GM18870 (cell line): ENCODE data around the gene IFITM2.

ENCODE experiments used
- ATAC-seq: cut with Tn5 transposase; IDR thresholded peaks from one replicate; pipeline ENCODE4 v1.9.1; 2021; ENCODE audit warnings: moderate library complexity; ENCODE audit not compliant: unreplicated experiment

The IFITM2 gene

DNA sequence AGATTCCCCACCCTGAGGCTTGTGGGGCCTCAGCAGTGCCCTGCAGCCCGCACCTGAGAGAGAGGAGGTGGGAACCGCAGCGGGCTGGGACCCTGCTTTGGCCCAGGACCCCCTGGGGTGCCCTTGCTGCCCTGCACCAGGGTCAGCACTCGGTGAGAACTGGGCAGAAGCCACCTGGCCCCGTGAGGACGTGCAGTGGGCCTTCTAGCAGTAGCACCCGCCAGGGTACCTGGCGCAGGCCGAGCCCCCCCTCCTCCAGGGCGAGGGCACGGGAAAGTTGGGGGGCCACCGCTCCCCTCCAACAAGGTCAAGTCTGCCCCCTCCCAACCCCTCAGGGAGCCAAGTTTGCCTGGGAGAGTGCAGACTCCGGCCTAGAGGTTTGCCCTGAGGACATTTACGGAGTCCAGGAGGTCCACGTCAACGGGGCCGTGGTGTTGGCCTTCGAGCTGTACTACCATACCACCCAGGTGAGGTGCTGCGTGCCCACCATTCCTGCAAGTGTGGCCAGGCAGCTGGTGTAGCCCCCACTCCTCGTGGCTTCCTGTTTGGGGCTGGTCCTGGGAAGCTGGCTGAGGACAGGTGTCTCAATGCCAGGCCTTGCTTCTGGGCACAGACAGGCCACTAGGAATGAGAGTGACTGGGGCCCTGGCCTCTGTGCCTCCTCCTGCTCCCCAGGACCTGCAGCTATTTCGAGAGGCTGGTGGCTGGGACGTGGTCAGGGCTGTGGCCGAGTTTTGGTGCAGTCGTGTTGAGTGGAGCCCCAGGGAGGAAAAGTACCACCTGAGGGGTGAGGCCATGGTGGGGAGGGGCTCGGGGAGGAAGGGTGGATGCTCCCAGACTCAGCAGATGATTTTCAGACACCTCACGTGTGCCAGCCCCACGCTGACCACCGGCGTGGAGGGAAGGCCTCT, 15.2 kb upstream of the IFITM2 start:
- no peak for ATAC-seq

DNA sequence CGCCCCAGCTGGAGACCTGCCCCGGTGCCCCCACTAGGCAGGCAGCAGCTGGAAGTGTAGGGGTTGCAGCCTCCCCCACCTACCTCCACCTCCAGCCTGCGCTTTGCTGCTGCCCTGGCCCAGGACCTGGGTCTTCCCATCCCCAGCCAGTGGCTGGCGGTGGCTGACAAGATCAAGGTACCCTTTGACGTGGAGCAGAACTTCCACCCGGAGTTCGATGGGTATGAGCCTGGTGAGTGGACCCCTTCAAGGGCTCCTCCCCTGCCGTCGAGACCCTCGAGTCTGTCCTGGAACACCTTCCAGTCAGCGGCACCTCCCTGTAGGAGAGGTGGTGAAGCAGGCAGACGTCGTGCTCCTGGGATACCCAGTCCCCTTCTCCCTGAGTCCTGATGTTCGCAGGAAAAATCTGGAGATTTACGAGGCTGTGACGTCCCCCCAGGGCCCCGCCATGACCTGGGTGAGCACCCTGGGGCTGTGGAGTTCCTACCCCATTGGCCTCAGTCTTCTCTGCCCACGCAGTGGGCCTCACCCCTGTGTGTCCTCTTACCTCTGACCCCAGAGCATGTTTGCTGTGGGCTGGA, 14.3 kb upstream of the IFITM2 start:
- ATAC-seq, result no peak

DNA sequence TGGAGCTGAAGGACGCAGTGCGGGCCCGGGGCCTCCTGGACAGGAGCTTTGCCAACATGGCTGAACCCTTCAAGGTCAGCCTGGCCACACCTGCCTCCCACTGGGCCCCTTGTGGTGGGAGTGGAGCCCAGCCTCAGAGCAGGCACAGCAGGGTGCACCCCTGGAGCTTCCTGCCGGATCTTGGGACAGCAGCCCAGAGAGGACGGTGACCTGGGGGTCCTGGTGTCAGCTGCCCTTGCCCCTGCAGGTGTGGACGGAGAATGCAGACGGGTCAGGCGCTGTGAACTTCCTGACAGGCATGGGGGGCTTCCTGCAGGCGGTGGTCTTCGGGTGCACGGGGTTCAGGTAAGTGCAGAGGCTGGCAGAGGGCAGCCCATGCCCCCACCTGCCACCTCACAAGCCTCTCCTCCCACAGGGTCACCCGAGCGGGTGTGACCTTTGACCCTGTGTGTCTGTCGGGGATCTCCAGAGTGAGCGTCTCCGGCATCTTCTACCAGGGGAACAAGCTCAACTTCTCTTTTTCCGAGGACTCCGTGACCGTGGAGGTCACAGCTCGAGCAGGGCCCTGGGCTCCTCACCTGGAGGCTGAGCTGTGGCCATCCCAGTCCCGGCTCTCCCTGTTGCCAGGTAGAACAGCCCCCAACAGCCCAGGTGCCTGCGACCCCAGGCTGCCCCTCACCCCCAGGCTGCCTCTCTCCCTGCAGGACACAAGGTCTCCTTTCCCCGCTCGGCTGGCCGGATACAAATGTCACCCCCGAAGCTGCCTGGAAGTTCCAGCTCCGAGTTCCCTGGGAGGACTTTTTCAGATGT, 13.6 kb upstream of the IFITM2 start:
- no peak for ATAC-seq

DNA sequence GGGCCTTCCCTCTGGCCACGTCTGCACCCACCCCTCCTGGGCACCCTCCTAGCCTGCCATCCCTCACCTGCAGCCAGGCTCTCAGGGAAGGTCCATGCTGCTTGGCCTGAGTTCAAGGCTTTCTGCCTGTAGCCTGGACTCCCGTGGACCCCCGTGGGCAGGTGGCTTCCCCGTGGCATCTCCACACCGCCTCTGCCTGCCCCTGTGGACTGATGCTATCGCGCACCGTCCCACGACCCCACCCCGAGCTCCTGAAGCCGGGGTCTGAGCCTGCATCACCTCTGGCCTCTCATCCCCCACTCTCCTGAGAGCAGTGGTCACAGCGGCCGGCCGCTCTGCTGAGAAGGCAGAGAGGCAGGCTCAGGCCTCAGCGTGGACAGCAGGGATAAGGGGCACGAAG, 12.8 kb upstream of the IFITM2 start:
- ATAC-seq, result no peak

DNA sequence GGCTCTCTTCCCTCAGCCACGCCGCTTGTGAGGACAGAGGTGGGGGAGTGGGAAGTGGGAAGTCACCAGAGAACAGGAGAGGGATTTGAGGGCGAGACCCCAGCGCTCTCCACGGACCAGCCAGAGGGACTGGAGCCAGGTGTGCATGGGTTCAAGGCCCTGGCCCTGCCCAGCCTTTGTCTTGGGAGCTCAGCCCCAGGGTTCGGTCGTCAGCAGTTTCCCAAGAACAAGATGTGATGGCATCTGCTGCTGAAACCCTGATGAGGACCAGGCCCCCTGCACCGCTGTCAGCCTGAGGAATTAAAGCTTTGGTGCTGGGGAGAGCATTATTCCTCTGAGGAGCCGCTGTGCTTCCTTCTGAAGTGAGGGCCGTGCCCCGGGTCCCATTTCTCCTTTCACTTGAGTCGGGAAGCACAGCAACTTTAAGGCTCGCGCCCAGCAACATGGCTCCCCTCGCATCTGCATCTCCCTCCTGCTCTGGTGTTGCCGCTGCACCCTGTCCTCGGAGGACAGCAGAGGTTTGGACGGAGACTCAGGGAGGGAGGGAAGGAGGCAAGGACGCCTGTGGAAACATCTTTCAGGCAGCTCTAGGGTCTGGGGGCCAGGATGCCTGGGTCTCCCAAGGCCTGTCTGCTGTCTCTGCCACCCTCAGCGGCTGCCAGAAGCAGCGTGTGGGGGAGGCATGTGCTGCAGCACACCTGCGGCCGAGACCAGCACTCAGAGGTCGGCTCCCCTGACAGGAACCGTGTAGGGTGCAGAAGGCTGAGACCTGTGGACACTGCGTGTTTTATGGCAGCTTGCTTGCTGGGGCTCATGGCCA, 12.1 kb upstream of the IFITM2 start:
- no peak for ATAC-seq

DNA sequence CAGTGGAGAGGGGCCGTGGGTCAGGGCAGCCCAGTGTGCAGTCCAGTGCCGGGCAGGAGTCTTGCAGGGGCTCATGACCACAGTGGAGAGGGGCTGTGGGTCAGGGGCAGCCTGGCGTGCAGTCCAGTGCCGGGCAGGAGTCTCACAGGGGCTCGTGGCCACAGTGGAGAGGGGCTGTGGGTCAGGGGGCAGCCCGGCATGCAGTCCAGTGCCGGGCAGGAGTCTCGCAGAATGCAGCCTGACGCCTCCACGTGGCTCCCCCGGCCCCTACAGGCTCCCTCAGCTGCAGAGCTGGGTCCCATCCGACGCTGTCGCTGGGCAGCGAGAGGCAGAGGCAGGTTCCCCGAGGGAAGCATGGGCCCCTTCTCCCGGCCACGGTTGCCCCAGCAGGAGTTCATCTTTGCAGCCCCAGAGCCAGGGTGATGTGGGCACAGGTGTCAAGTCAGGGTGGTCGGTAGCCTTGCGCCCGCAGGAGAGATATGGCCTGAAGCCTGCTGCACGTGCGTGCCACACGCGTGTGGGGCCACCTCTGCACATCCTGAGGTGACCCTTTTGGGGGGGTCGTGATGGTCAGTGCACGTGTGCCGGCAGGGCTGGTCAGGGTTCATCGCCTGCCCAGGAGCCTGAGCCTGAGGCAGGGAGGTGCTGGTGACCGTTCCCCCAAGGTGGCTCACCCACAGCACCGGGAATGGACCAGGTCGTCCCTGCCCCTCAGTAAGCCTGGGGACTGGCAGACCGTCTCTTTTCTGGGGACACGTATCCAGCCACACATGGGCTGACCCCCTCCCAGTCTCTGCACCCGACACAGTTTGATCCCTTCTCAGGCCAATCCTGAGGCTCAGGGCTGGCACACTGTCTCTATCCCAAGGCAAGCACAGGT, 11.2 kb upstream of the IFITM2 start:
- ATAC-seq, result no peak

DNA sequence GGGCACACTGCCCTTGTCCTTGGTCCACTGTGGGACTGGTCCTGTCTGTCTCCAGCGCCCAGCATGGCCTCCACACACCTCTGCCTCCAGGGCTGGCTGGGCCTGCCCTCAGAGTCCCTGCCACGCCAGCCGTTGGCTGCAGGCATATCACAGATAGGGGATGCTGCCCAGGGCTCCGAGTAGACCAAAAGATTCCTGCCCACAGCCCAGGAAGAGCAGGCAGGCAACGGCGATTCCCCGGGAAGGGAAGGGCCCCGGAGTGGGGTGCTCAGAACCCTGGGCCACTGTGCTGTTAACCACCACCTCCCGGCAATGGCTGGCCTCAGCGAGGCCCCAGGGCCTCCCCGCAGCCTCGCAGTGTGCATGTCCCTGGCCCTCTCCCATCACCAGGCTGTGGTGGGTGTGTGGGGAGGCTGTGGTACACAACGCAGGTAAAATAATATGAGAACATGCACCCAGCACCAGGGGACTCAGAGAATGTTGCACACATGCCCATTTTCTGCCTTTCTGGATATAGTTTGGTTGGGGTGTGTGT, 10.5 kb upstream of the IFITM2 start:
- no peak for ATAC-seq

DNA sequence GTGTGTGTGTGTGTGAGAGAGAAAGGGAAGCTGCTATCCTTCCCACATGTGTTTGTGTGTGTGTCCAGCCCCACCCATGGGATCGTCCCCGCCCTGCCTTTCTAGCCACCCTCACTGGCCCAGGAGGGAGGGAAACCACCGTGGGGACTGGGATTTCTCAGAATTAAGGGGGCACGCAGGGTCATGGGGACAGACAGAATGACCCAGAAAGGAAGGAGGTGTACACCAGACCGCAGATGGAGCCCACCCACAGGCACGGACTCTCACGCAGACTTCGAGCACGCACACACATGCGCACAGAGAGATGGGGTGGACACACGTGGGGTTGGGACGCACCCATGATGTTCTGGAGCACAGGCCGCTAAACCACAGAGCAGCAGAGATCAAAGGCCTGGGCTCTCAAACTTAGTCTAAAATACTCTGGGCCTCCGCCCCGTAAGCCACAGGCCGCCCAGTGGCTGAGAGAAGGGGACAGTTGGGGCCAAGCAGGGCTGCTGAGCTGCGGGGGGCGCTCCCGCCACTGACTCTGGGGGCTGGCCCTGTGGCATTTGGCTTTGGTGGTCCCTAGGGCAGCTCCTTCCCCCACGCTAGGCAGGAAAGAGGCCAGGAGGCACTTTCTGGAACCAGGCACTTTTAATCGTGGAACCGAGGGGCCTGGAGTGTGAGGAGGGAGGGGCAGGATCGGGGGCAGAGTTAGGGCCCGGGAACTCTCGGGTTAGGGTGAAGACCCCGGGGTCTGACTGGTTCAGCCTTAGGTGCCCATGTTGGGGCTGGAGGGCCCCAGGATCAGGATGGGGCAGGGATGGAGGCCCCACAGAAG, 9.8 kb upstream of the IFITM2 start:
- ATAC-seq, result no peak

DNA sequence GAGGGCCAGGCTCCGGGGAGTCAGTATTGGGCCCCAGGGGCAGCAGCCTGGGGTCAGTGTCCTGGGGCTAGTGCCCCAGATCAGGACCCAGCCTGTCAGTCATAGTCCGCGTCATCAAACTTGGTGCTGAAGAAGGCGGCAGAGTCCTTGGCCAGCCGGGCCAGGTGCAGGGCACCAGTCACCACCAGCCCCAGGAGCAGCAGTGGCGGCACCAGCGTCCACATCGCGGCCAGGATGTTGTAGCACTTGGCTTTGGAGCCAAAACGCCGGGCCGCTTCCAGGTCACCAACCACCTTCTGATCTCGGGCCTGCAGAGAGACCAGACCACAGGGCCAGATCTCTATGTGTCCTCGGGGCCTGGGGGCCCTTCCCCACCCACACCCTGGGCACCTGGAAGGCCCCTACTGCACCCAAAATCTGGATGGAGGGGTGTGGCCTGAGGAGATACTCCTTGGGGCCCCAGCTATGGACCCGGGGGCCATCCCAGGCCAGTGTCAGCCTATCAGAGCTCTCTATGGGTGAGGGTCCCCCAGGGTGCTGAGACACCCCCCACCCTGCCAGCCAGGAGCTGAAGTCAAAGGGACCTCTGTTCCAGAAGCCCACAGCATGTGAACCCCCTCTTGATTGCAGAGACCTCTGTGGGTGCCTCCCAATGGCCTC, 9.1 kb upstream of the IFITM2 start:
- no peak for ATAC-seq

DNA sequence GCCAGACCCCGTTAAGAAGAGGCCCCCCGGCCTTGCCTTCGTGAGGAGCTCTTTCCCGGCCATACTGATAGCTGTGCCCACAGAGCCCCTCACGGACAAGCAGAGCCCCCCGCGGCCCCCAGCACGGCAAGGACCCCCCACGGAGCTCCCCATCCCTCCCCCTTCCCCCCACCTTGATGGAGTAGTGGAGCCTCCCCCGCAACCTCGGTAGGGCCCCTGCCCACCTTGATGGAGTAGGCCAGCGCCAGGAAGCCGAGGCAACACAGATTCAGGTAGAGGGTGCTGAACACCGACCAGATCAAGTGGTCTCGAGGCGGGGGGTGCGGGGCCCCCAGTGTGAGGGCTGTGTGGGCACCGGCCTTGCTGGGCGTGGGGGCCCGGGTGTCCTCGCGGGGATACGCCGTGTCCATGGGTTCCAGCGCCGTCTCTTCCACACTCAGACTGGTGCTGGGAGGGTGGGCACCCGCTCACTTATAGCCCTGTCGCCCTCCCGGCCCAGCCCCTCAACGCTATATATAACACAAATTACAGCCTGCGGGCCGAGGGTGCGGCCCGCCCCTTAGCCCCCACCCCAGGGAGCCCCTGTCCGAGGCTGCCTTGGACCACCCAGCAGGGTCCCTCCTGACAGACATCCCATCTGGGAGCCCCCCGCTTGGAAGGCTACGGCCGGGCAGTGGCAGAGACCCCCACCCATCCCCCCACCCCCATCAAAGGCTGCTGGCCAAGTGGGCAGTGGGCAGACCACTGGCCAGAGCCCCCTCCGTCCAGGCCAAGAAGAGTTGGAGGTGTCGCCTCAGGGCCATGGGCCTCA, 8.3 kb upstream of the IFITM2 start, which contains the start of gene IFITM5:
TSS of gene IFITM5 (minus strand) at position 446 of the 811 bp plus-strand sequence. CDS start at position 410, 36 bp downstream.
- ATAC-seq, result no peak

DNA sequence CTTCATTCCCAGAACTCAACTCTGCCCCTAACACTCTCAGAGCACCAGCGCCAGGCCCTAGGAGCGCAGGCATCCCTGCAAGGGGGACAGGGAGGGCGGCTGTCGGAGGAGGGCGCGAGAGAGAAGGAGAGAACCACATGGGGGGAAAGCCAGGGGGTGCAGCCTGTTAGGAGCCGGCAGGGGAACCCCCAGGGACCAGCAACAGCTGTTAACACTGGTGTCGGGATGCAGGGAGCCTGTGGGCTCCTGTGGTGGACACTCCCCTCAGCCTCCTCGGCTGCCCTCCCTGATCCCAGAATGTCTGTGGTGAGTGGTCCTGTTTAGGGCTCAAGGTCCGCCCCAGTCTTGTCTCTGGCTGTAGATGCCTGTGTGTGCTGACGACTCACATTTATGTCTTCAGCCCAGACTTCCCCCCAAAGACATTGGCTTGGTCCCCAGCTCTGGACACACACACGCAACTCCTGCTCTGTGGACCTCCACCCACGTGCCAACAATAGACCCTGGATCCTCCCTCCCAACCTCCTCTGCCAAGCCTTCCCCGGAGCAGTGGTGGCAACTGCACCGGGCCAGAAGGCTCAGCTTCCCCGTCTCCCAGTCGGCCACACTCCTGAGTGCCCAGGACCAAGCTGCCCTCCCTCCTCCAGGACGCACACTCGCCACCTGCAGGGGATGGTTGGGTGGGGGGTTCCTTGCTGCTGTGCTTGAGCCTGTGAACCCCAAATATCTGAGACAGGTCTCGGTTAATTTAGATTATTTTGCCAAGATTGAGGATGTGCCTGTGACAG, 7.5 kb upstream of the IFITM2 start:
- ATAC-seq, result no peak

DNA sequence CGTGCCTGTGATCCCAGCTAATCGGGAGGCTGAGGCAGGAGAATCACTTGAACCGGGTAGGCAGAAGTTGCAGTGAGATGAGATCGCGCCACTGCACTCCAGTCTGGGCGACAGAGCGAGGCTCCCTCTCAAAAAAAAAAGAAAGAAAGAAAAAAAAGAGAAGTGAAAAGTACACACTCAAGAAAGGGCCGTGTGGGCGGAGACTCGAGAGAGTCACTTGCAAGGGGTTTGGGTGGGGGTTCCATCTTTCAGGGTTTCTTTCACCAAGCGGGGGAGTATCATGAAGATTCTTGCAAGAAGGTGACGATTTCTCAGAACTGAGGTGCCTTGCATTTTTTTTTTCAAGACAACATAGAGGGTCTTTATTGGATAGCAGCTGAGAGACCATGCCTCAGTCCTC, 4.3 kb upstream of the IFITM2 start:
- no peak for ATAC-seq

DNA sequence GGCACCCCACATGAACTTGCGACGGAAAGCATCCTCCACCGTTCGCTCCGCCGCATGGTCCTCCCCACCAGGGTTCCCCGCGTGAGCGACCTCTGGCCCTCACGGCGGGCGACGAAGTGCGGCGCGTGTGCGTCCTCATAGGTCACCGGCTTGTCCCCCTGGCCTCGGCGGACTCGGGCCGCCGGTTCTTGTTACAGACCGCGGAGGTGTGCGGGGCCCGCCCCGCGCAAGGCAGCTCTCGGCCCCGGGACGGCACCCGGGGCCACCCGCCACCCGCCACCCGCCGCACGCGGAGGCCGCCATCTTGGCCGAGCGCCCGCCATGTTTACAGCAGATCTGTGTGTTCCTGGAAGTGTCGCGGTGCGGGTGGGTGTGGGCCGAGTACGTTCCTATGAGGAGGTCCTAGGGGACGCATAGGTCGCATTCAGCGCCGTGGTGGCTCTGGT, 3.5 kb upstream of the IFITM2 start:
- no peak for ATAC-seq

DNA sequence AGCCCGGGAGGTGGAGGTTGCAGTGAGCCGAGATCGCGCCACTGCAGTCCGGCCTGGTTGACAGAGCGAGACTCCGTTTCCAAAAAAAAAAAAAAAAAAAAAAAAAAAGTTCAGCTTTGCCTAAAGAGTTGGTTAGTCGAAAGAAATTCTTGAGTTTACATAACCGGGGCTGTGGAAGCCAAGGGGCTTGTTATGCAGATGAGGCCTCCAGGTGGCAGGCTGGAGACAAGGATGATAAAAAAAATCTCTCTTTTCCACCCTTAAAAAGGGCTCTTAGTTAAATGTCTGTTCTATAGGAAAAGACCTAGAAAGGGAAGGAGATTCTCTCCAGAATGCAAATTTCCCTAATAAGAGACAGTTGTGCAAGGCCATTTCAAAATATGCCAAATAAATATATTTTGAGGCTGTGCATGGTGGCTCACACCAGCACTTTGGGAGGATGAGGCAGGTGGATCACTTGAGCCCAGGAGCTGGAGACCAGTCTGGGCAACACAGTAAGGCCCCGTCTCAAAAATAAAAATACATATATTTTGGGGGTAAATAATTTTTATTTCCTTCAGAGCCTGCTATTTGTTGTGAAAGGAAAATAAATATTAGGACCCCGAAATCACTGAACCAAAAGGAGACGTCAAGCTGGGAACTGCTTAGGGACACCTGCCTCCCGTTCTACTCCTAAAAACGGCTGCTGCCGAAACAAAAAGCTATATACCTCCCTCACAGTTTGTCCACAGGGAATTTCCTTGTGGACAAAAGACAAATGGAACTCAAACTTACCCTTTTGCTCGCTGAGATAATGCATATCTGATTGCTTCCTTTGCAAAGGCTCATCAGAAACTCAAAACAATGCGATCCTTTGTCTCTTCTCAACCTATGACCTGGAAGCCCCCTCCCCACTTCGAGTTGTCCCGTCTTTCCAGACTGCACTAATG, 2.4 kb upstream of the IFITM2 start:
- ATAC-seq, result no peak

DNA sequence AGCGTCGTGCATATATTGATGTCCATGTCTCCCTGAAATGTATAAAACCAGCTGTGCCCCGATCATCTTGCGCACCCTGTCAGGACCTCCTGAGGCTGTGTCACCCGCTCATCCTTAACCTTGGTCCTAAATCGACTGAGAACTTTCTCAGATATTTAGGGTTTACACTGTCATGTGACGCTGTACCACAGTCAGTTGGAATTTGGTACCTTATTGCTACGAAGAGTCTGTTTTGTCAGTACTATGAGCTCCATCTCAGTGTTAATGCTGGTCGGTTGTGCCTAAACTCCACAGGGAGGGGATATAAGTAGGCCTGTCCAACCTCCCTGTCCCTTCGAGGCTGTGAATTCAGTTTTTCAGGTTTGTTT, 1.8 kb upstream of the IFITM2 start:
- no peak for ATAC-seq
